ENCODE results near the gene RNF111.
"Not testable (repeated sequence)": the region's sequence is repeated elsewhere in the genome, so short reads cannot be mapped to it uniquely, and the experiment has no call there.

DNA sequence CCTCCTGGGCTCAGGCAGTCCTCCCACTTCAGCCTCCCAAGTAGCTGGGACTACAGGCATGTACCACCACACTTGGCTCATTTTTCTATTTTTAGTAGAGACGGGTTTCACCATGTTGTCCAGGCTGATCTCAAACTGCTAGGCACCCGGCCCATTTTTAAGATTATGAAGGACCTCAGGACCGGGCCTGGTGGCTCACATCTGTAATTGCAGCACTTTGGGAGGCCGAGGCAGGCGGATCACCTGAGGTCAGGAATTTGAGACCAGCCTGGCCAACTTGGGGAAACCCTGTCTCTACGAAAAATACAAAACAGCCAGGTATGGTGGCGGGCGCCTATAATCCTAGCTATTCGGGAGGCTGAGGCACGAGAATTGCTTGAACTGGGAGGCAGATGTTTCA is 12.8 kb downstream of the RNF111 start:
- TF ChIP-seq TEAD4 (CRISPR knock-in tag; IDR thresholded peaks at IDR 0.05); RELA (CRISPR knock-in tag; IDR thresholded peaks at IDR 0.05; ENCODE audit: borderline replicate concordance); SOX15 (CRISPR knock-in tag; IDR thresholded peaks at IDR 0.05); ELF4 (CRISPR knock-in tag; IDR thresholded peaks at IDR 0.05; ENCODE audit: low read depth); HMGA2 (CRISPR knock-in tag; IDR thresholded peaks at IDR 0.05): not testable (repeated sequence)
- TF ChIP-seq, protein P1, sequence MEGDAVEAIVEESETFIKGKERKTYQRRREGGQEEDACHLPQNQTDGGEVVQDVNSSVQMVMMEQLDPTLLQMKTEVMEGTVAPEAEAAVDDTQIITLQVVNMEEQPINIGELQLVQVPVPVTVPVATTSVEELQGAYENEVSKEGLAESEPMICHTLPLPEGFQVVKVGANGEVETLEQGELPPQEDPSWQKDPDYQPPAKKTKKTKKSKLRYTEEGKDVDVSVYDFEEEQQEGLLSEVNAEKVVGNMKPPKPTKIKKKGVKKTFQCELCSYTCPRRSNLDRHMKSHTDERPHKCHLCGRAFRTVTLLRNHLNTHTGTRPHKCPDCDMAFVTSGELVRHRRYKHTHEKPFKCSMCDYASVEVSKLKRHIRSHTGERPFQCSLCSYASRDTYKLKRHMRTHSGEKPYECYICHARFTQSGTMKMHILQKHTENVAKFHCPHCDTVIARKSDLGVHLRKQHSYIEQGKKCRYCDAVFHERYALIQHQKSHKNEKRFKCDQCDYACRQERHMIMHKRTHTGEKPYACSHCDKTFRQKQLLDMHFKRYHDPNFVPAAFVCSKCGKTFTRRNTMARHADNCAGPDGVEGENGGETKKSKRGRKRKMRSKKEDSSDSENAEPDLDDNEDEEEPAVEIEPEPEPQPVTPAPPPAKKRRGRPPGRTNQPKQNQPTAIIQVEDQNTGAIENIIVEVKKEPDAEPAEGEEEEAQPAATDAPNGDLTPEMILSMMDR (IDR thresholded peaks at IDR 0.05): not testable (repeated sequence)
- TF ChIP-seq, protein P2, sequence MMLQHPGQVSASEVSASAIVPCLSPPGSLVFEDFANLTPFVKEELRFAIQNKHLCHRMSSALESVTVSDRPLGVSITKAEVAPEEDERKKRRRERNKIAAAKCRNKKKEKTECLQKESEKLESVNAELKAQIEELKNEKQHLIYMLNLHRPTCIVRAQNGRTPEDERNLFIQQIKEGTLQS (CRISPR knock-in tag; conservative IDR thresholded peaks at IDR 0.05): not testable (repeated sequence)
- TF ChIP-seq, protein P3, sequence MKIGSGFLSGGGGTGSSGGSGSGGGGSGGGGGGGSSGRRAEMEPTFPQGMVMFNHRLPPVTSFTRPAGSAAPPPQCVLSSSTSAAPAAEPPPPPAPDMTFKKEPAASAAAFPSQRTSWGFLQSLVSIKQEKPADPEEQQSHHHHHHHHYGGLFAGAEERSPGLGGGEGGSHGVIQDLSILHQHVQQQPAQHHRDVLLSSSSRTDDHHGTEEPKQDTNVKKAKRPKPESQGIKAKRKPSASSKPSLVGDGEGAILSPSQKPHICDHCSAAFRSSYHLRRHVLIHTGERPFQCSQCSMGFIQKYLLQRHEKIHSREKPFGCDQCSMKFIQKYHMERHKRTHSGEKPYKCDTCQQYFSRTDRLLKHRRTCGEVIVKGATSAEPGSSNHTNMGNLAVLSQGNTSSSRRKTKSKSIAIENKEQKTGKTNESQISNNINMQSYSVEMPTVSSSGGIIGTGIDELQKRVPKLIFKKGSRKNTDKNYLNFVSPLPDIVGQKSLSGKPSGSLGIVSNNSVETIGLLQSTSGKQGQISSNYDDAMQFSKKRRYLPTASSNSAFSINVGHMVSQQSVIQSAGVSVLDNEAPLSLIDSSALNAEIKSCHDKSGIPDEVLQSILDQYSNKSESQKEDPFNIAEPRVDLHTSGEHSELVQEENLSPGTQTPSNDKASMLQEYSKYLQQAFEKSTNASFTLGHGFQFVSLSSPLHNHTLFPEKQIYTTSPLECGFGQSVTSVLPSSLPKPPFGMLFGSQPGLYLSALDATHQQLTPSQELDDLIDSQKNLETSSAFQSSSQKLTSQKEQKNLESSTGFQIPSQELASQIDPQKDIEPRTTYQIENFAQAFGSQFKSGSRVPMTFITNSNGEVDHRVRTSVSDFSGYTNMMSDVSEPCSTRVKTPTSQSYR (CRISPR knock-in tag; IDR thresholded peaks at IDR 0.05): not testable (repeated sequence)
- TF ChIP-seq, protein P4, sequence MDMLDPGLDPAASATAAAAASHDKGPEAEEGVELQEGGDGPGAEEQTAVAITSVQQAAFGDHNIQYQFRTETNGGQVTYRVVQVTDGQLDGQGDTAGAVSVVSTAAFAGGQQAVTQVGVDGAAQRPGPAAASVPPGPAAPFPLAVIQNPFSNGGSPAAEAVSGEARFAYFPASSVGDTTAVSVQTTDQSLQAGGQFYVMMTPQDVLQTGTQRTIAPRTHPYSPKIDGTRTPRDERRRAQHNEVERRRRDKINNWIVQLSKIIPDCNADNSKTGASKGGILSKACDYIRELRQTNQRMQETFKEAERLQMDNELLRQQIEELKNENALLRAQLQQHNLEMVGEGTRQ (CRISPR knock-in tag; IDR thresholded peaks at IDR 0.05): not testable (repeated sequence)
- TF ChIP-seq, protein P5, sequence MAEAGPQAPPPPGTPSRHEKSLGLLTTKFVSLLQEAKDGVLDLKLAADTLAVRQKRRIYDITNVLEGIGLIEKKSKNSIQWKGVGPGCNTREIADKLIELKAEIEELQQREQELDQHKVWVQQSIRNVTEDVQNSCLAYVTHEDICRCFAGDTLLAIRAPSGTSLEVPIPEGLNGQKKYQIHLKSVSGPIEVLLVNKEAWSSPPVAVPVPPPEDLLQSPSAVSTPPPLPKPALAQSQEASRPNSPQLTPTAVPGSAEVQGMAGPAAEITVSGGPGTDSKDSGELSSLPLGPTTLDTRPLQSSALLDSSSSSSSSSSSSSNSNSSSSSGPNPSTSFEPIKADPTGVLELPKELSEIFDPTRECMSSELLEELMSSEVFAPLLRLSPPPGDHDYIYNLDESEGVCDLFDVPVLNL (CRISPR knock-in tag; IDR thresholded peaks at IDR 0.05; ENCODE audit: borderline replicate concordance, low read depth): not testable (repeated sequence)
- TF ChIP-seq, protein P6, sequence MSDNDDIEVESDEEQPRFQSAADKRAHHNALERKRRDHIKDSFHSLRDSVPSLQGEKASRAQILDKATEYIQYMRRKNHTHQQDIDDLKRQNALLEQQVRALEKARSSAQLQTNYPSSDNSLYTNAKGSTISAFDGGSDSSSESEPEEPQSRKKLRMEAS (CRISPR knock-in tag; IDR thresholded peaks at IDR 0.05): not testable (repeated sequence)

Data from WTC11 (cell line).